Ammon's horn (tissue), 1 donor: ENCODE measurements around the gene MVB12B.

ENCODE experiments used
- DNase-seq: peaks from one replicate; pipeline ENCODE4 v3.0.0-alpha.2; 2016; ENCODE audit warnings: low spot score

The MVB12B gene

DNA sequence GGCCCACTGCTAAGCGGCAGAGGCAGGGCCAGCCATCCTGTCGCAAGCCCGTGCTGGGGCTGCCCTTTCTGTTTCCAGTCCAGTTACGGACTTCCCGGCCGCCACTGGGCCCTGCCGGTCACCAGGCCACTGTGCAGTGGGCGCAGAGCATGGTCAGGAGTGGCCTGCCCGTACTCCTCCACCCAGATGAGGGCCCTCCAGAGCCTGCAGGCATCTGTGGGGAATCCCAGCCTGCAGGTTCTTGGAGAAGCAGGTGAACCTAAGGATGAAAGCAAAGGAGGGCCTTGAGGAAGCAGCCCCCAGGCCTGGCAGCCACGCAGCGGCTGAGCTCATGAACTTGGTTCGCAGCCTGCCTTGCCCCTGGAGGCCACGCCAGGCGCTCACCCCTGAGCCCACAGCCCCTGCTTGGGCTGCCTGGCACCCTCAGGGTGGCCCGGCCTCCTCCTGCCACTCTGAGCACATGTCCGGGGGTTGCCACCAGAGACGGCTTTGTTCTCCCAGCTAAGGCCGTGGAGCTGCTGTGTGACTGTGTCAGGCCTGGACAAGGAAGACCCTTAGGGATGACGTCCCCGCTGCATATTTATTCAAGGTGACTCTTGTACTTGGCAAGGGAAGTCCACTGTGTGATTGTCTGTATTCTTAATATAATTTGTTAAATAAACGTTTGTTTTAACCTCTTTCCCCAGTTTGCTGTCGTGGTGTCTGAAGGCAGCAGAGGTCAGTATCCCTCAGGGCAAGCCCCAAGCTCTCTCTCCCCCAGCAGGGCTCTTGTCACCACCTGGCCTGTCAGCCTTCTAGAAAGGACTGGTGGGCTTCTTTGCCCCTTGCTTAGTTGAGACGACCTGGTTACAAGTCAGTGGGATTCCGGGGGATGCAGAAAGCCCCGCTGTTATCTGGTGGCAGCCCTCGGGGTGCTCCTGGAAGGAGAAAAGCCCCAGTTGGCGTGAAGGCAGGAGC is 180.0 kb downstream of the MVB12B start:
- no peak for DNase-seq

DNA sequence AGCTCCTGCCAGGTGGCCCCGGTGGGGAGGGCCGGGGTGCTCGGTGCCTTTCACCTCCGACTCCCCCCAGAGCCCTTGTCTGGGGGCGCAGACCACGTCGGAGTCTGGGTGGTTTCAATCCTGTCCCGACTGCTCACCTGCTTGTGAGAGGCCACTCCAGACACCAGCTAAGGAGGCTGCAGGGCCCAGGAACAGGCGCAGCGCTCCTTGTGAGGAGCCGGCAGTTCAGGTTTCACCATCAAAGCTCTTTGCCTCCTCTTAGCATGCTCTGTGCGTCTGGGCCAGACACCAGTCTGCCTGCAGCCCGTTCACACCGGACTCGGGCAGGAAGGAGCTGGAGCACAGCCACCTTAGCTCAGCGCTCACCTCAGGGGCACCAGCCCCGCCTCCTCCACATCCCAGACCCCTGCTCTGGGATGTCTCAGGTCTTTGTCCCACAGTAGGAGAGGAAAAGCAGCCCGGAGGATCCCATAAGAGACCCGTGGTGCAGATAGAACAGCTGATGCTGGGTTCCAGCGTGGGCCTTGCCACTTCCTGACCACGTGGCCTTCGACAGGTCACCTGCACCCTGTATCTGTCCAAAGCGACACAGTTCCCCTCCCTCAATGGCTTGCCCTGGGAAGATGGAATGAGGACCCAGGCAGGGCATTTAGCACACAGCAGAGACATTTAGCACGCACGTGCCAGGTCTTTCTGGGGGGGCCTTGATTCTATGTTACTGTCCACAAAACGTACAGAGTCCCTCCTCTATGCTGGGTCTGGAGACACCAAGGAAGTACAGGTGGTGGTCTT is 180.9 kb downstream of the MVB12B start:
- no peak for DNase-seq

DNA sequence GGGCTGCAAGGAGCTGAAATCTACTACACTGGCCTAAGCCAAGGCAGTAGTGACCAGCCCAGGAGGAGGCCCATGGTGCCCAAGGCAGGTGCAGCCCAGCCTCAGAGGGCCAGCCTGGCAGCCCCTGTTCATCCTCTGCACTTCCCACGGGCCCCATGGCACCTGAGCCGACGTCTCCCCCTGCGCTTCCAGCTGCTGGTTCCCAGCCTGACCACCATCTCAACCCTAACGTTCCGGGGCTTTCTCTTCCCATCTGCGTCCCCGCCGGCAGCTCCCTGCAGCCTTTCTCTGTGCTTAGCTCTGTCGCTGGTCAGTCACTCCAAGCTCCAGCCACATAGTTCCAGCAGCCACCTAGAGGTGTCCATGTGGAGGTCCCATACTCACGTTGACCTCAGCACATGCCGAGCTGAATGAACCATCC is 181.6 kb downstream of the MVB12B start:
- no peak for DNase-seq

DNA sequence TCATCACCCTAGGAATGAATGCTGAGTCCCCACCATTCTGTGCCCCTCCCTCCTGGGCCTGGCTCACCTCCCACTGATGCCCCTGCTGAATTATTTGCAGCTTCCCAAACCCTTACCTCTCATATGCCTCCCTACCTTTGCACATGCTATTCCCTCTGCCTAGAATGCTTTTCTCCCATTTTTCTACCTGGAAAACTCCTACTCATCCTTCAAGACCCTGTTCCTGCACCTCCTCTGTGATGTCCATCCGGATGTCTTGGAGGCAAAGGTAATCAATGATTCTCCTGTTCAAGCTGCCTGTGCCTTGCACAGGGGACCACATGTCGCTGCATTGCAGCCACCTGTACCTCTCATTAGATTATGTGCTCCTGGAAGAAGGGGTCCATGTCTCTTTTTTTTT is 182.3 kb downstream of the MVB12B start:
- no peak for DNase-seq

DNA sequence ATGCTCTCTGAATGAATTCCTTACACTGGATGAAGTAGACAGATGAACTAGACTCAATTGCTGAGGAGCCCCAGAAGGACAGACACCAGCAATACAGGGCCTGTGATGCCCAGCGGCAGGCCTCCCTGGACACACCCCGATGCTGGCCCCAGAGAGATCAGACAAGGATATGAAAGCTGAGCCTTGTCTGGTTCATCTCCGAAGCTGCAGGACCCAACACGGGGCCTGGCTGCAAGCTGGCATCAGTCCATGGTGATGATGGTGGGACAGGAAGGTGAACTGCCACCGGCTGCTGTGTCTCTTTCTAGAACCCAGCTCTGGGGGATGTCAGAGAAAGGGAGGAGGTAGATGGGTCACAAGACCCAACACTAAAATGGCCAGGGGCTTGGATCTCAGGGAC is 183.1 kb downstream of the MVB12B start:
- no peak for DNase-seq

DNA sequence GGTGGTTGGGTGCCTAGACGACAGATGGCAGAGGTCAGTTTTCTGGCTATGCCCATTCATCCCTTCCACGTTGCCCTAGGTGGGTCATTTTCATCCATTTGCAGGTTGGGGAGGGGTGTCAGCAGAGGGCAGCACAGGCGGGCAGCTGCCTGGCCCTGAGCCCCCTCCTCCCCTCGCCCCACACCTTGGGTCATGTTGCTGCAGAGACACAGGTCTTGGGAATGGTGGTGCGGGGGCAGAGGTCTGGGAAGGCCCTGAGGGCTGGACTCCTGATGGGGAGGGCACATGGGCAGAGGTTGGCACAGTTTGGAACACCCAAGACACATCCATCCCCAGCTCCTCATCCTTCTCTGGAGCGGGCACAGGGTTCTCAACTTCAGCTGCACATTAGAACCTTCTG is 183.9 kb downstream of the MVB12B start:
- DNase-seq, result no peak

DNA sequence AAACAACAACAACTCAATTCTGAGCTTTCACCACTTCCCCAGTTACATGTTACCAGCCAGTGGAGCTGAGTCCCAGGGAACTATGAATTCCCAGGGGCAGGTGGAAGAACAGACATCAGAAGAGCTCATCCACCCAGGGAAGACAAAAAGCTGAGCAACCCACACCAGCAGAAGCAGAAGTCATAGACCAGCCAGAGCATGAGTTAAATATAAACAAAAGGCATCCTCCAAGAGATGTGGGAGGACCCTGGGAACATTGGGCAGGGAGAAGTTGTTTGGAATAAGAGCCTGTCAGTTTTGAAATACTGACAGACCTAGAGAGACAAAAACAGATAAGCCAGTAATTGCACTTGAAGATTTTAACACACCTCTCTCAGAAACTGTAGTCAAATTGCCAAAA is 184.8 kb downstream of the MVB12B start:
- DNase-seq, result no peak

DNA sequence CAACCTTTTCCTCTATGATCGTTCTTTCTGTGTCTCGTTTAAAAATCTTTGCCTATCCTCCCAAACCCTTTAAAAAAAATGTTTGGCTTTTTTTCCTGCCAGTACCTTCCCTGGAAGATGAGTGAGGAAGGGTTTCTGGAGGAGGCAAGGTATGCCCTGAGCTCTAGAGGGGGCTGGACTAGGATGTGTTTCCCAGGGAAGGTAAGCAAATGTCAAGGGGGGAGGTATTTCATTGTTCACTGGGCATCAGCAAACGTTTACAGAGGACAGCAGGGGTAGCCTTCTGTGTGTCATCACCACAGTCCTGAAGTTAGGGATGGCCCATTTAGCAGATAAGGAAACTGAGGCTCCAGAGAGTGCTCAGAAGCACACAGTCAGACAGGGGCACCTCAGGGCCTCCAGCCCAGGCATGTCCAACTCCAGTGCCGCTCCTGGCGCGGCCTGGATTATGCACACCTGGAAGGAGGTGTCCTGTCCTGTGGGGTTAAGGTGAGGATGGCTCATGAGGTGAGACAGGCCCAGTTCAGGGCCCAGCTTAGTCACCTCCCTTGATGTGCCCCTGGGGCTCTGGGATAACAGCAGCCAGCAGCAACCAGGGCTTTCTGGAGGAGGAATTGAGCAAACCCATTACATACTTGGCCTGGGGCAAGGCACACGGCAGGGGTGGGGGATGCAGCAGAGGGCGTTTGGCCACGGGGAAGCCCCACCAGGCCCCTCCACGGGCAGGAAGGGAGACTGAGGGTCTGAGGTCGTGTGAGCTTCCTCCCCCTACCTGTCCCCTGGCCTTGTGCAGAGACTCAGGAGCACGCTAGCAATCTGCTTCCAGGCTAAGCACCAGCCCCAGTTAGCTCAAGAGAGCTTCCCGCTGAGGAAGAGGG is 186.8 kb downstream of the MVB12B start:
- no peak for DNase-seq

DNA sequence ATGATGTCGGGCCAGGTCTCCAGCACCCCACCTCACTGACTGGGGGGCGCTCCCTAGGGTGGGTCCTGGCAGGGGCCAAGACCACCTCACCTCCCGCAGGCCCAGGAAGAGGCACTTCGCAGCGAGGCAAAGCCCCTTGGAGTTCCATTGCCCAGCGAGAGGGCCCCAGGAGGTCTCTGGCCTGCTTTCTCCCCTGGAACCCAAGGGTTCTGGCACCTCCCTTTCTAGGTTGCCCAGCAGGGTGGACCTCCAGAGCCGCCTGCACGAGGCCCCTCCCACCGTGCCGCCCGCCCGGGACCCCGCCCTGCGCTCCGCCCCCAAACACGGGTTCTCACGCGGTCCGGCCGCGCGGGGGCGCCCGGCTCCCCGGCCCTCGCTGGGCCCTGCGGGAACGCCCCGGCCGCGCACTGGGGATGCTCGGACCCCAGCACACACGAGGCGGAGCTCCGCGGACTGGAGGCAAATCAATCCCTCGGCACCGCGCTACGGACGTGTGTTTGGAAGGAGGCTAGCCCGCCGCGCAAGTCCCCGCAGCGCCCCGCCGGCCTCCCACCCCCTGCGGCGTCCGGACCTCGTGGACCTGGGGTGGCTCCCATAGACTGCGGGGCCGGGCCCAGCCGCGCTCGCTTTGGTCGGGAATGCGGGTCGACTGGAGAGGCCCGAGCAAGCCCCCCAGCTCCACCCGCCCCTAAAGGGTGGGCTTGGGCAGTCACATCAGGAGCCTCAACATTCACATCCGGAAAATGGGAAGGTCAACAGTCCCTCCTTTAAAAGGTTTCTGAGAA is 187.6 kb downstream of the MVB12B start:
- peak; percentile 49 for DNase-seq

DNA sequence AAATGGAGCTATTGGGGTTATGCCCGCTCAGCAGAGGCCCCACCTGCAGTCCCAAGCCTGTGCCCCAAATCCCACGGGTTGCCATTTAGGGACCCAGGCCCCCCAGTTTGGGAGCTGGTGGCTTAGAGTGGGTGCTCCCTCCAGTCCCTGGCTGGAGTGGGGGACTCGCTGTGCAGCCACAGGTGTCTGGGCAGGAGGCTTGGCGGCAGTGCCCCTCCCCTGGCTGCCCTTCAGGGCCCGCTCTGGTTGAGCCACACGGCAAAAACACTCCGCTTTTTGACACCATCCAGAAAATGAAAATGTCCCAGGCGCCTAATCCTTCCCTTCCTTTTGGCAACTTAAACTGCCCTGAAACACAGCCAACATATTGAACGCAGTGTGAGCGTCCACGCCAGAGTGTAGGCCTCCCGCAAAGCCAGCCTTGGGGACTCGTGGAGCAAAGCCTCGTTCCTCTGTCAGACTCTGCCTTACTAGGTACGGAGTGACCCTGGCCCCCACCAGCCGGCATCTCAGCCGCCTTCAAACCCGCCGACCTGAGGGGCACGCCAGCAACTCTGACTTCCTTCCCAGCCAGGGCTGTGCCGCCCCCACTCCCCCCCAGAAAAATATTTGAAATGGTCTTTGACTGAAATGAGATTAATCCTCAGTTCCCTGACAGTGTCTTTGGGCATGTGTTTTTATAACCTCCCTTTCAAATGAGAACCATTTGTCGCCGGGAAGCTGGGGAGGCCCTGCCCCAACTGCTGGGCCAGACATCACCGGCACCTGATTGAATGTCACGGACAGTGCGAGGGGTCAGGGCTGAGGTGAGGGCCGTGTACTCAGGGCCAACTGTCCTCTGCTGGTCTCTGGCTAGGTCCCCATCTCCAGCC is 188.6 kb downstream of the MVB12B start:
- DNase-seq, result no peak

DNA sequence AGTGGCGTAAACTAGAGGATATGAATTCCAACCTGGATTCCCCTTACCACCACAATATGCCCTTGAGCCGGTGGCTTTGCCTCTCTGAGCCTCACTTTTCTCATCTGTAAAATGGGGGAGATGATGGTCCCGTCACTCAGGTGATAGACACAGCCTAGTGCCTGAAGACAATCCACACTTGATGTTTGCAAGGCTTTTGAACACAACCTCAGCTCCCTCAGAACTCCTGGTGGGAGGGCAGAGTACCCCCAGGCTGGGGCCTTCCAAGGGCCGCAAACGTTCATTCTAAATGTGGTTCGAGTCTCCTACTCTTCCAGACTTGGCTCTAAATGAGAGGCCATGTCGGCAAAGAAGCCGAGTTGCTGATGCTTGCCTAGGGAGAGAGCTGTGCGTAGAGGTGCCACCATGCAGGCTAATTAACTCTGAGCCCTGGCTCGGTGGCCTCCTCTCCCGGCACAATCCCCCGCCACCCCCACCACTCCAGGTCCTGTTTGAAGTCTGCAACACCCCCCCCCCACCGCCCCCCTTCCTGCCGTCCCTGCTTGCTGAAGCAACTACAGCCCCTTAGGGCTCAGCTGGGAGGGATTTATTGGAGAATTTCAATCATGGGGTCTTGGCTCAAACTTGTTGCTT is 189.4 kb downstream of the MVB12B start:
- no peak for DNase-seq

DNA sequence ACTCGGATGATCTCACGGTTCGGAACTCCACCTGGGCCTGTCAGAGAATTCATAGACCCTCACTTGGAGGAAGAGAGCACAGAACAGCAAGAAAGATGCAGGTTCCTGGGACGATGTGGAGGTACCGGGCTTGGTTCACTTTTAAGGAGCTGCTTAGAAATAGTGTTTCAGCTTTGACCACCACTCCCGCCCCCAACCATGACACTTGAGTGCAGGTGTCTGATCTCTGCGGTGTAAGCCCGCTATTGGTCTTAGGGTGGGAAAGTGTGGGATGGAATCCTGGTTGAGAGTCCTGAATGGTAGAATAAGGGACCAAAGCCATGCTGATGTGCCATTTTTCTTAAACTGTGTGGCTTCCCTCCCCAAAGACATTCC is 189.9 kb downstream of the MVB12B start:
- DNase-seq, result no peak

DNA sequence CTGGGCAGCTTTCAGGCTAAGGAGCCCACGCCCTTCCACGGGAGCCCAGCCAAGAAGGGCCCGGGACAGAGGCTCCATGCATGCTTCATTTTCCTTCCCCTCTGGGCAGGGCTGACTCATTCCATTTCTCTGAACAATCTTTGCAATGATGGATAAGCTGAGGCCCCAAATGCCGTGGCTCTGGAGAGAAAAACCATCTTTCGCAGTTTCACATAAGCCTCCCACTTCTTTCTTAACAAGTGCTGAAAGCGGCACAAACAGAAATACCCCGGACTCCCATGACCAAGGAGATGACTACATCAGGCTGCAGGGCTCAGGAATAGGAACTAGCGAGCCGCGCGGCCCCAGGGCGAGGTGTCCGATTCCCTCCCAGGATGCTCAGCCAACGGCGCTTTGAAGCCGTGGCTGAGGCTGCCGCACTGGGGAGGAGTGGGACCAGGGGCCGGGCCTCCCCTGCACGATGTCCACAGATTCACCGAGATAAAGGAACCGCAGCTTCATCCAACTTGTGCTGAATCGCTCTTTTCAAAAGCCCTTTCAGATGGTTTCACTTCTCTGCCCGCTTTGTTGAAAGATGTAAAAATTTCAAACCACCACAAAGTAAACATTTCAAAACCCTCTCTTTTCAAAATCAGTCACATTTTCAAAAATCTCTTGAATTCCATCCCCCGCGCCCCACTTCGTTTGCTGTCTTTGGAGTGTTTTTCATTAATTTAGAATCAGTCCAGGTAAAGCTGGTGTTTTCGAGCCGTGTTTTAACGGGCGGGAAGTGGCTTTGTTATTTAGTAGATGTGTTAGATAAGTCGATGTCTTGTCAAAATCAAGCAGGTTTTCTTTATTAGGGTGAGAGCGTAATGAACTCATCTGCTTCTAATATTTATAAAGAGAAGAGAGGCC is 190.6 kb downstream of the MVB12B start:
- no peak for DNase-seq

DNA sequence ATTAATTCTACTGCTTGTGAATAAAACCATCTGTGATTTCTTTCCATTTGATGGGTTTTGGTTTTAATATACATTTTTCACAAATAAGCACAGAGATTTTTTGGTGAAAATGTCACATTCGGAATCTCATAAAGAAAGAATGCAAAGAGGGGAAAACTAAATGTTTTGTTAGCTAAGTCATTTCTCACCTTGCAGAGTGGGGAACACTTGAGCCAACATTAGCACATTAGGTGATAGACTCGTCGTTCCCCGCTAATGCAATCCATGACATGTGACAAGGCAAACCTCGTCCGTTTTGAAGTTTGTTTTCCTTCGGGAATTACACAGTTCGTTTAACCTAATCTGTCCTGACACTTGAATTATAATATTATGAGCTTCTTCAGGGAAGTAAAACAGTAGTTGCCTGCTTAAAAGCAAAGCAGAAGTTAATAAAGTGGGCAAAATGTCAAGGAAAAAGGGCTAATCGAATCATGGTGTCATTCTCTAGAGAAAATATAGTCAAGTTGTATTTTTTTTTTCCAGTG is 191.3 kb downstream of the MVB12B start:
- no peak for DNase-seq

DNA sequence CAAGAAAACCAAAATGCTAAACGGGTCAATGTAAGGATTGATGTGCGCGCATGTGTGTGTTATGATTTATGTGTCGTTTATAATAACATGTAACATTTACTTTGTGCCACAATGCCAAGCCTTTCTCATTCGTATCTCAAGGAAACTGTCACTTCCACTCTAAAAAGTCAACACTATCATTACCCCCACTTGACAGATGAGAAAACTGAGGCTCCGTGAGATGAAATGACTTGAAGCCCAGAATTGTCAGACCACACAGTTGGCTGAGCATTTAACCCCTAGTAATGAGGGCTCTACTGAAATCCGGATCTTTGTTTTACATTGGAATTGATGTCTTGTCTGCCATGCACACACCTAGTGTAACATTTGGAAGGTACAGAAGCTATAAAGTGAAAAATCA is 192.1 kb downstream of the MVB12B start:
- no peak for DNase-seq

DNA sequence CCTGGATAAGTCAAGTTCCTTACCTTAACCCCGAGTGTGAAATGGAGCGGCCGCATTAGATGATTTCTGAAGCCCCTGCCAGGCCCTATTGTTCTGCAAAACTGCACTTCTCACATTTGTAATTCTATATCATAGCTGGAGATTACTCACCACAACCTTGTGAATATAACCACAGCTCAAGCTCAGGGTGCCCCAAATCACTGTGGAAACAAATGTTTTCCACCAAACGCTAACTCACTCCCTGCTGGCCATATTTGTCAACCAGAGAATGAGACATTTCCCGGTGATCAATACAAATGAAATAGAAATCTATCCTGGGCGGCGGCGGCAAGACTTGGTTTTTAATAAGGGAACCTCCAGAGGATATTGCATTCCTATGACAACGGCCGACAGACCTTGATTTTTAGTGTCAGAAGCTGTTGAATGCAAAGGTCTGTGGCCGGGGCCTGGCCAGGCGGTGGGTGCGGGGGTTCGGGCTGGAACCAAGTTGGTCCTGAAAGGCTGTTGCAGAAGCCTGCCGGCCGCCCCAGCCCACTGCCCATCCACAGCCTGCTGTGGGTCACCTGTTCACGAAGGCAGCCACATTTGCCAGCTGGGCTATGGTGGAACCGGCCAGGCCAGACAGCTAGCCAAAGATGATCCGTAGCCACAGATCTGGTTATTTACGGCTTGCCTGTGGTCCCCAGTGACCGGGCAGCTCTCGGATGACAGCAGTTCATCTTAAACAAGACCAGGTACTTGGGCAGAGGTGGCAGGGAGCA is 193.2 kb downstream of the MVB12B start:
- DNase-seq, result no peak

DNA sequence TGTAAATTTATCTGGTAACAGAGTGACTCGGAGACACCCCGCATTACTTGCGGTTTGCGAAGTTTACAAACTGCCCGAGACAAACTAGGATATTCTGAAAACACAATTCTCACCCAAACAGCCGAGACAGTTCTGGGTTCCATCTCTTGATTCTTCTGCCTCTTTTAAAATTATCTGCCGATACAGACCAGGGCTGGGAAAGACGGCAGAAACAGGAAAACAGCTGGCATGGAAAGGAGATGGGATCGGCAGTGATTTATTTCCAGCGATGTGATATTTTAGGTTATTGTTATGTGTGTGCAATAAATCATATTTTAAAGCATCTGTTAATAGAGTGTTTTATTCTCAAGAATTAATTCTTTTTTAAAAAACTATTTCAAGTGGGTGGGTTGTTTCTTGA is 193.8 kb downstream of the MVB12B start:
- DNase-seq, result no peak

DNA sequence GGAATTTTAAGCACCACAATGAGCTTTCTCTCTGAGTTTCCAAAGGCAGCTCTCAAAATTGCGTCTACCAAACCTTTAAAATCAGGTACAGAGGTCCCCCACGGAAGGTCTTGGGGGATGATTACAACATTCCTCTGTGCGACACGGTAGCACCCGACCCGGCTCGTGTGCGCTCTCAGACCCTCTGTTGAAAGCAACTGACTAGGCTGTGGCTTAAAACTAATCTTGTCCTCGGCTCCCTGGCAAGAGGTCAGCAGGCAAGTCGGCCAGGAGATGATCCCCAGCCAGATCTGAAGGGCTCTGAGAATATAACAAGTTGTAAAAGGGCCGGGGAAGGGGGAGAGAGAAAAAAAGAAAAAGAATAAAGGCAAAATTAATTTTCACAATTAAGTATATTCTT is 194.5 kb downstream of the MVB12B start:
- DNase-seq, result no peak
